ENCODE data around the gene METTL9. TPM values are rescaled to one million over a fixed set of nuclear protein-coding genes. Genes with fewer than 3 reads are reported as not detected.

Gene METTL9
- total and polyA plus RNA-seq, 9 of the 15 experiments (the other 6 are each of a cell fraction or from before 2014, with no cell fraction given), result 12.2 to 107 (median 79.1) TPM

GRCh38 chr16:21613361-21613760 is 14.0 kb downstream of the METTL9 start:
- ATAC-seq (no peak), DNase-seq (ENCODE audit: extremely low read depth in 1 of 4, low spot score in 3 of 4) (no peak), FAIRE-seq (no peak)
- intact Hi-C loops (cut with micrococcal nuclease), result no loop called here
- Histone ChIP-seq H3K4me2 (ENCODE audit: insufficient read depth, low read length) (no peak overlapping the region), H2AFZ (ENCODE audit: low read depth, low read length) (no peak overlapping the region), H3K9ac (ENCODE audit: insufficient read depth in 1 of 2, low read depth in 2 of 2, low read length in 2 of 2) (no peak overlapping the region), H3K9me1 (ENCODE audit: control insufficient read depth, insufficient read depth, low read length) (no peaks in the 10 kb centered on the region), H3K4me1 (replicated peaks in 1 of 2; ENCODE audit: control insufficient read depth in 2 of 2, insufficient read depth in 2 of 2, low read length in 2 of 2) (peaks cover 7 to 47% of the 10 kb centered on the region in 2 experiments), H3K27ac (ENCODE audit: extremely low read depth, low read depth, low read length) (no peak overlapping the region), H3K27me3 (ENCODE audit: control insufficient read depth in 2 of 2, insufficient read depth in 2 of 2, low read length in 2 of 2) (no peaks in the 10 kb centered on the region), H3K4me3 (no peak overlapping the region), H3K36me3 (ENCODE audit: control insufficient read depth, insufficient read depth, low read length) (peaks cover 38% of the 10 kb centered on the region; the same call in 2 of the 3 replicates), H4K20me1 (replicated peaks; ENCODE audit: control insufficient read depth, insufficient read depth, low read length) (peaks cover 19% of the 10 kb centered on the region), H3K9me3 (replicated peaks; ENCODE audit: control insufficient read depth, insufficient read depth, low read depth, low read length) (no peaks in the 10 kb centered on the region), H3K79me2 (ENCODE audit: control insufficient read depth, insufficient read depth, low read length) (peaks cover 60% of the 10 kb centered on the region)
- POLR2A ChIA-PET, result interaction anchor here (1.6 to 2.2 kb wide), 2 partner anchors 8 to 9 kb away, joined by 5 to 10 read pairs; no protein-coding TSS in a partner anchor
- TF ChIP-seq, protein P1, sequence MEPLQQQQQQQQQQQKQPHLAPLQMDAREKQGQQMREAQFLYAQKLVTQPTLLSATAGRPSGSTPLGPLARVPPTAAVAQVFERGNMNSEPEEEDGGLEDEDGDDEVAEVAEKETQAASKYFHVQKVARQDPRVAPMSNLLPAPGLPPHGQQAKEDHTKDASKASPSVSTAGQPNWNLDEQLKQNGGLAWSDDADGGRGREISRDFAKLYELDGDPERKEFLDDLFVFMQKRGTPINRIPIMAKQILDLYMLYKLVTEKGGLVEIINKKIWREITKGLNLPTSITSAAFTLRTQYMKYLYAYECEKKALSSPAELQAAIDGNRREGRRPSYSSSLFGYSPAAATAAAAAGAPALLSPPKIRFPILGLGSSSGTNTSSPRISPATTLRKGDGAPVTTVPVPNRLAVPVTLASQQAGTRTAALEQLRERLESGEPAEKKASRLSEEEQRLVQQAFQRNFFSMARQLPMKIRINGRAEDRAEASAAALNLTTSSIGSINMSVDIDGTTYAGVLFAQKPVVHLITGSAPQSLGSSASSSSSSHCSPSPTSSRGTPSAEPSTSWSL (CRISPR knock-in tag; IDR thresholded peaks at IDR 0.05; ENCODE audit: borderline replicate concordance), result no peak
- TF ChIP-seq ZNF75A (CRISPR knock-in tag; IDR thresholded peaks at IDR 0.05), result no peak
- TF ChIP-seq MAFG (tag; conservative IDR thresholded peaks at IDR 0.05), result no peak
- no peak for TF ChIP-seq CCNT2 (IDR thresholded peaks at IDR 0.05; ENCODE audit: borderline replicate concordance, extremely low read depth, insufficient read length, low read depth, low read length)
- TF ChIP-seq FOXA1 (IDR thresholded peaks at IDR 0.05; ENCODE audit: borderline replicate concordance), result no peak
- no peak for TF ChIP-seq DLX4 (CRISPR knock-in tag; IDR thresholded peaks at IDR 0.05)
- TF ChIP-seq ZNF780A (CRISPR knock-in tag; IDR thresholded peaks at IDR 0.05), result no peak
- no peak for TF ChIP-seq ARID1B (IDR thresholded peaks at IDR 0.05)
- no peak for TF ChIP-seq ZBTB33 (CRISPR knock-in tag; IDR thresholded peaks at IDR 0.05)
- TF ChIP-seq HDAC2 (IDR thresholded peaks at IDR 0.05), result no peak
- no peak for TF ChIP-seq ASH1L (IDR thresholded peaks at IDR 0.05; ENCODE audit: borderline replicate concordance, low read depth, partially characterized antibody)
- TF ChIP-seq FOXK1 (CRISPR knock-in tag; IDR thresholded peaks at IDR 0.05; ENCODE audit: borderline replicate concordance), result no peak
- BruUV-seq (replicated peaks), result no TSS peak
- WGBS (ENCODE audit: insufficient coverage, low coverage, missing lambda C conversion rate), result 96% methylated on average over 4 of the region's 4 CpGs
- CTCF ChIA-PET (ENCODE audit: low intra/inter-chr PET ratio), result no interaction called here
- in situ Hi-C loops (cut with MboI), result no loop called here

Measured in K562 (cell line).